ENCODE results near the gene ZC3H8. TPM values are rescaled to one million over a fixed set of nuclear protein-coding genes. Genes with fewer than 3 reads are reported as not detected.

ZC3H8 gene
- total and polyA plus RNA-seq, 4 experiments from 2014 or later = 8.4 to 18.9 (median 17.6) TPM

DNA sequence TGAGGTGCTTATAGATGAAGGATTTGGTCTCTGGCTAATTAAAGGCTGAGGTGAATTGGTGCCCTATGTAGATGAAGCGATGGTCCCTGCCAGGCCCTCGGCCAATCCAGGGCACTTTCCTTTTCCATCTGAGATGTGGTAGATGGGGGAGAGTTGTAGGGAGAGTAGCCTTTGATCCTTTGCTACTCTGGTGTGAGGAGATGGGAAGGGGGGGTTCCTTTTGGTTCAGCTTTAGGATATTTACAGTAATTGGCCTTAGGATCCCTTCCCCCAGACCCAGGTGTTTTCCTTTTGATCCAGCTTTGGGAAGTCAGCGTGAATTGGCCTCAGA, 5.4 kb upstream of the ZC3H8 start:
- ChIA-PET POLR2A (ENCODE audit: partially characterized antibody) (interaction anchor here (1.3 to 3.6 kb wide), 3 partner anchors 14 to 105 kb away, joined by 3 to 27 read pairs (median 3); no protein-coding TSS in a partner anchor), CTCF (ENCODE audit: partially characterized antibody) (interaction anchor here (0.7 to 4.0 kb wide), 16 partner anchors 8 to 141 kb away, joined by 3 to 21 read pairs (median 4); no protein-coding TSS in a partner anchor)
- Histone ChIP-seq H3K27me3 (ENCODE audit: insufficient read depth, low read length) (no peaks in the 10 kb centered on the region), H3K4me3 (ENCODE audit: low read length in 2 of 2) (no peak overlapping the region), H3K36me3 (ENCODE audit: insufficient read depth, low read length) (no peaks in the 10 kb centered on the region), H3K4me1 (ENCODE audit: insufficient read depth, low read length) (peaks cover 6% of the 10 kb centered on the region), H3K27ac (ENCODE audit: low read depth, low read length) (no peak overlapping the region), H3K9me3 (ENCODE audit: control insufficient read depth in 1 of 2, low read length in 2 of 2) (no peaks in the 10 kb centered on the region)
- no peak for DNase-seq
- Mint-ChIP-seq H3K27ac (no peak overlapping the region), H3K27me3 (no peaks in the 10 kb centered on the region), H3K4me3 (no peak overlapping the region), H3K4me1 (peaks cover 5 to 13% (median 6%) of the 10 kb centered on the region in 4 donors), H3K9me3 (peaks cover 0 to 7% (median 0%) of the 10 kb centered on the region in 8 donors), H3K36me3 (no peaks in the 10 kb centered on the region)
- intact Hi-C loops (cut with micrococcal nuclease) = no loop called here

DNA sequence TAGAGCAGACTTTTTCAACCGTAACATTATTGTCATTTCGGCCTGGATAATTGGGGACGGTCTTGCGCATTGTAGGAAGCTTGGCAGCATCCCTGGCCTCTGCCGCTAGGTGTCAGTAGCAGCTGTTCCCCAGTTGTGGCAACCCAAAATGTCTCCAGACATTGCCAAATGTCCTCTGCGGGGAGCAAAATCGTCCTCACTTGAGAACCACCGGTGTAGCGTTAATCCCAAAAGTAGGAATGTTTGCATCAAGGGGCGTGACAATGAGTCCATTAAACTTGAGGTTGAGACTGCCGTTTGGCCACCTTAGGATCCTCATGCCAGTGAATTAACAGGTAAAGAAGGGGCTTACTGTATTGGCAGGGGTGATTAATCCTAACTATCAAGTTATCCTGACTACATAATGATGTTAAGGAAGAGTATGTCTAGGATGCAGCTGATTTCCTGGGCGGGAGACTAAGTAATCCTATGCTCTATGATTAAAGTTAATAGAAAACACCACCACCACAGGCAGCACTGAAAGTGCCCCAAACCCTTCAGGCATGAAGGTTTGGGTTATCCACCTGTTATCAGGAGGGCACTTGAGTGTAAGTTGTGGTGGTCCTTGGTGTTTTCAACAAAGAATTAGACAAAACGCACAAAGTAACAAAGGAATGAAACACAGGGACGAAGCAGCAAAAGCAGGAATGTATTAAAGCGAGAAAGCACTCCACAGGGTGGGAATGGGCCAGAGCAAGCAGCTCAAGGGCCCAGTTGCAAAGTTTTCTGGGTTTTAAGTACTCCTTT, 4.9 kb upstream of the ZC3H8 start:
- H3K4me3 ChIP-seq (ENCODE audit: low read length in 2 of 2) = no peak overlapping the region
- Mint-ChIP-seq H3K27ac (peak overlapping the region; percentile 28 to 91 (median 83)), H3K27me3 (no peaks in the 10 kb centered on the region), H3K4me3 (peak overlapping the region; percentile 49 to 78 (median 68)), H3K4me1 (peaks cover 5 to 13% (median 6%) of the 10 kb centered on the region in 4 donors), H3K36me3 (no peaks in the 10 kb centered on the region), H3K9me3 (peaks cover 0 to 7% (median 0%) of the 10 kb centered on the region in 8 donors)
- POLR2A ChIA-PET (ENCODE audit: partially characterized antibody) = interaction anchor here (0.6 to 3.6 kb wide), 6 partner anchors 14 to 322 kb away, joined by 3 to 27 read pairs (median 3); partner anchors contain the start of gene RGPD8
- H3K27me3 ChIP-seq (ENCODE audit: insufficient read depth, low read length) = no peaks in the 10 kb centered on the region
- peak; percentile 77 to 82 (median 81) for DNase-seq
- CTCF ChIA-PET (ENCODE audit: partially characterized antibody) = interaction anchor here (0.7 to 4.0 kb wide), 22 partner anchors 9 to 324 kb away, joined by 3 to 21 read pairs (median 4); no protein-coding TSS in a partner anchor
- H3K9me3 ChIP-seq (ENCODE audit: control insufficient read depth in 1 of 2, low read length in 2 of 2) = no peaks in the 10 kb centered on the region
- H3K4me1 ChIP-seq (ENCODE audit: insufficient read depth, low read length) = peaks cover 6% of the 10 kb centered on the region
- no peaks in the 10 kb centered on the region for H3K36me3 ChIP-seq (ENCODE audit: insufficient read depth, low read length)
- intact Hi-C loops (cut with micrococcal nuclease) = loop anchor here (1.0 to 10.0 kb wide), 7 partner anchors 16 to 243 kb away; partner anchors contain the start of genes RGPD8, TTL and ZC3H6
- H3K27ac ChIP-seq (ENCODE audit: low read depth, low read length) = no peak overlapping the region

DNA sequence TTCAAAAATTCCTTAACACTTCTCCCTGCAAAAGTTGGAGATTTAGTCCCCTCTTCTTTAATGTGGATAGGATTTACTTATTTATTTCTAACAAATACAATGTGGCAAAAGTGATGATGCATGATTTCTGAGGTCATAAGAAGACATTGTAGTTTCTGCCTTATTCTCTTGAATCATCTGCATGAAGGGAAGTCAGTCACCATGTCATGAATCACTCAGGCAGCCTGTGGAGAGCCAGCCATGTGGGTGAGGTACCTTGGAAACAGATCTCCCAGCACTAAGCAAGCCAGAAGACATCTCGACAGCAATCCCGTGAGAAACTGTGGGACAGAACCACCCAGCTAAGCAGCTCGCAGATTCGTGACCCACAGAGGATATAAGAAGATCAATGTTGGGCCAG, 2.7 kb upstream of the ZC3H8 start:
- Histone ChIP-seq H3K4me3 (ENCODE audit: low read length in 2 of 2) (no peak overlapping the region), H3K27me3 (ENCODE audit: insufficient read depth, low read length) (no peaks in the 10 kb centered on the region), H3K9me3 (ENCODE audit: control insufficient read depth in 1 of 2, low read length in 2 of 2) (no peaks in the 10 kb centered on the region), H3K36me3 (ENCODE audit: insufficient read depth, low read length) (no peaks in the 10 kb centered on the region), H3K4me1 (ENCODE audit: insufficient read depth, low read length) (peaks cover 24% of the 10 kb centered on the region), H3K27ac (ENCODE audit: low read depth, low read length) (no peak overlapping the region)
- Mint-ChIP-seq H3K27me3 (no peaks in the 10 kb centered on the region), H3K4me1 (peaks cover 7 to 26% (median 16%) of the 10 kb centered on the region in 4 donors), H3K27ac (no peak overlapping the region), H3K9me3 (peaks cover 0 to 5% (median 0%) of the 10 kb centered on the region in 8 donors), H3K4me3 (no peak overlapping the region), H3K36me3 (no peaks in the 10 kb centered on the region)
- ChIA-PET CTCF (ENCODE audit: partially characterized antibody) (interaction anchor here (0.9 to 4.2 kb wide), 3 partner anchors 20 to 184 kb away, joined by 3 to 17 read pairs (median 4); no protein-coding TSS in a partner anchor), POLR2A (ENCODE audit: partially characterized antibody) (no interaction called here)
- intact Hi-C loops (cut with micrococcal nuclease) = loop anchor here (5.0 to 10.0 kb wide), 4 partner anchors 40 to 245 kb away; partner anchors contain the start of gene TTL
- no peak for DNase-seq

DNA sequence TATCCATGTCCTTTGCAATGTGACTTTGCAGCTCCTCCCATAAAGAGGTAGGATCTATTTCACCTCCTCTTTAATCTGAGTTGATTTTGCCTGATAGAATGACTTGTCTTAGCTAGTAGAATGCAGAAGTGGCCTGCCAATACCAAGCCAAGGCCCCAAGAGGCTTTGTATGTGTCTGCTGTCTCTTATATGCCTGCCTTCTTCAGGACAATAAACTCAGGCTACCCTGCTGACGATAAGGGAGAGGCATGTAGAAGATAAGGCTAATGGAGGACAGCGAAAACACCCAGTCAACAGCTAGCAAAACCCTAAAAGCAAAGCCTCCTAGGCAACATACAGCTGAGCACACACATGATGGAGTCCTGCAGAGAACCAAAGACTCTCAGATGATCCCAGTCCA, 1.8 kb upstream of the ZC3H8 start:
- POLR2A ChIA-PET (ENCODE audit: partially characterized antibody) = interaction anchor here (0.5 kb wide), 1 partner anchor 13 kb away, joined by 3 read pairs; no protein-coding TSS in a partner anchor
- no peaks in the 10 kb centered on the region for H3K27me3 Mint-ChIP-seq
- no peaks in the 10 kb centered on the region for H3K27me3 ChIP-seq (ENCODE audit: insufficient read depth, low read length)
- H3K4me3 Mint-ChIP-seq = no peak overlapping the region
- no peaks in the 10 kb centered on the region for H3K36me3 ChIP-seq (ENCODE audit: insufficient read depth, low read length)
- no peak overlapping the region for H3K4me3 ChIP-seq (ENCODE audit: low read length in 2 of 2)
- no peak overlapping the region for H3K27ac ChIP-seq (ENCODE audit: low read depth, low read length)
- peaks cover 0 to 4% (median 0%) of the 10 kb centered on the region in 8 donors for H3K9me3 Mint-ChIP-seq
- no peaks in the 10 kb centered on the region for H3K9me3 ChIP-seq (ENCODE audit: control insufficient read depth in 1 of 2, low read length in 2 of 2)
- no peak for DNase-seq
- intact Hi-C loops (cut with micrococcal nuclease) = loop anchor here (5.0 to 10.0 kb wide), 4 partner anchors 41 to 246 kb away; partner anchors contain the start of gene TTL
- CTCF ChIA-PET (ENCODE audit: partially characterized antibody) = interaction anchor here (0.6 to 4.2 kb wide), 5 partner anchors 9 to 177 kb away, joined by 3 to 17 read pairs (median 4); partner anchors contain the start of gene RGPD8
- peaks cover 7 to 26% (median 16%) of the 10 kb centered on the region in 4 donors for H3K4me1 Mint-ChIP-seq
- peaks cover 33% of the 10 kb centered on the region for H3K4me1 ChIP-seq (ENCODE audit: insufficient read depth, low read length)
- H3K36me3 Mint-ChIP-seq = no peaks in the 10 kb centered on the region
- H3K27ac Mint-ChIP-seq = peak overlapping the region in 1 of 7 donors; percentile 62

DNA sequence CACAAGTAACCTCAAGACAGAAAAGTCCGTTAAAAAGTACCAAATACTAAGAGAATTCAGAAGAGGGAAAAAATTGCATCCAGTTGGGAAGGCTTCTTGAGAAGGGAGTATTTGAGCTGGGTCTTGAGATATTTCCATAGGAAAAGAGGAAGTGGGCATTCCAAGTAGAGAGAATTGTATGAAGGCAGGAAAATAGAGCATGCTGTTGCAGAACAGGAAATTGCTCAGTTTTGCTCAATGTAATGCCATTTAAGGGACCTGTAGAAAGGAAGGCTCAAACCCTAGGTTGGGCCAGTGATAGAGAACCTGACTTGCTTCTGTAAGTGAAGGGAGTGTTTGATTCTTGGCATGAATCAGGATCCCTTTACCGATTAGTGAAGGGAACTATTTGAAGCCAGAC, 1.0 kb upstream of the ZC3H8 start:
- peaks cover 7 to 26% (median 16%) of the 10 kb centered on the region in 4 donors for H3K4me1 Mint-ChIP-seq
- ChIA-PET CTCF (ENCODE audit: partially characterized antibody) (interaction anchor here (0.8 to 4.2 kb wide), 6 partner anchors 12 to 328 kb away, joined by 3 to 17 read pairs (median 4); no protein-coding TSS in a partner anchor), POLR2A (ENCODE audit: partially characterized antibody) (interaction anchor here (1.5 to 3.0 kb wide), 6 partner anchors 8 to 285 kb away, joined by 3 to 44 read pairs (median 8); partner anchors contain the start of gene TMEM87B)
- peaks cover 0 to 4% (median 0%) of the 10 kb centered on the region in 8 donors for H3K9me3 Mint-ChIP-seq
- H3K4me3 Mint-ChIP-seq = peak overlapping the region in 3 of 8 donors; percentile 36 to 93 (median 41)
- DNase-seq = no peak
- Histone ChIP-seq H3K4me3 (ENCODE audit: low read length in 2 of 2) (no peak overlapping the region), H3K36me3 (ENCODE audit: insufficient read depth, low read length) (no peaks in the 10 kb centered on the region), H3K9me3 (ENCODE audit: control insufficient read depth in 1 of 2, low read length in 2 of 2) (no peaks in the 10 kb centered on the region), H3K4me1 (ENCODE audit: insufficient read depth, low read length) (peaks cover 39% of the 10 kb centered on the region), H3K27ac (ENCODE audit: low read depth, low read length) (no peak overlapping the region), H3K27me3 (ENCODE audit: insufficient read depth, low read length) (no peaks in the 10 kb centered on the region)
- no peaks in the 10 kb centered on the region for H3K36me3 Mint-ChIP-seq
- intact Hi-C loops (cut with micrococcal nuclease) = loop anchor here (2.0 to 10.0 kb wide), 7 partner anchors 41 to 371 kb away; partner anchors contain the start of genes ANAPC1, CHCHD5, TMEM87B and TTL
- peak overlapping the region in 3 of 7 donors; percentile 62 to 96 (median 73) for H3K27ac Mint-ChIP-seq
- no peaks in the 10 kb centered on the region for H3K27me3 Mint-ChIP-seq

DNA sequence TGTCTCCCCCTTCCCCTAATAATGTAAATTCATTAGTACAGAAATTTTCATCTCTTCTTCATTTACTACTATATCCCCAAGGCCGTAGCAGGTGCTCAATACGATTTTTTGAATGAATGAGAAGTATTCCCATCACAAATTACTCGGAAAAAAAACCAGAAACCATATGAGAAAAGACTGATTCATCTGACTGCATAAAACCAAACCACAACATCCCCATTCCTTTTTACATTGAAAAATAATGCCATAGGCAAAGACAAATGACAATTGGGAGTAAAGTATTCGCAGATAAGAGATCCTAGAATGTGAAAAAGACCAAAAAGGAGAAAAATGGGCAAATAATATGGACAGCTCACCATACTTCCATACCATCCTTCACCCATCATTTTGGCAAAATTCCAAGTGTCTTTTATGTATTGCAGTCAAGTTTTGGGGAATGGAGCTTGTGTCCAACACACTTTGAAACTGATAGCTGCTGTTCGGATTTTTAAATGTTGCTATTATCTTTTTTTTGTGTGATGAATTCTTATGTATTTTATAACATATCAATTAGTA, 1.5 kb downstream of the ZC3H8 start:
- H3K27me3 ChIP-seq (ENCODE audit: insufficient read depth, low read length) = no peaks in the 10 kb centered on the region
- Mint-ChIP-seq H3K27ac (peak overlapping the region in 4 of 7 donors; percentile 13 to 97 (median 75)), H3K27me3 (no peaks in the 10 kb centered on the region), H3K9me3 (peaks cover 0 to 2% (median 0%) of the 10 kb centered on the region in 8 donors), H3K4me3 (peak overlapping the region in 6 of 8 donors; percentile 43 to 90 (median 48)), H3K4me1 (peaks cover 0 to 18% (median 11%) of the 10 kb centered on the region in 4 donors), H3K36me3 (peaks cover 2 to 8% of the 10 kb centered on the region in 2 donors)
- POLR2A ChIA-PET (ENCODE audit: partially characterized antibody) = interaction anchor here (1.2 to 3.0 kb wide), 8 partner anchors 9 to 98 kb away, joined by 3 to 44 read pairs (median 13); partner anchors contain the start of gene ZC3H6
- H3K27ac ChIP-seq (ENCODE audit: low read depth, low read length) = no peak overlapping the region
- no peaks in the 10 kb centered on the region for H3K36me3 ChIP-seq (ENCODE audit: insufficient read depth, low read length)
- H3K9me3 ChIP-seq (ENCODE audit: control insufficient read depth in 1 of 2, low read length in 2 of 2) = no peaks in the 10 kb centered on the region
- peaks cover 33% of the 10 kb centered on the region for H3K4me1 ChIP-seq (ENCODE audit: insufficient read depth, low read length)
- H3K4me3 ChIP-seq (ENCODE audit: low read length in 2 of 2) = no peak overlapping the region
- no peak for DNase-seq
- intact Hi-C loops (cut with micrococcal nuclease) = loop anchor here (10.0 kb wide), 1 partner anchor 231 kb away; the partner anchor contains the start of gene TTL
- CTCF ChIA-PET (ENCODE audit: partially characterized antibody) = interaction anchor here (0.6 to 1.1 kb wide), 4 partner anchors 8 to 1187 kb away, joined by 3 to 4 read pairs (median 3); no protein-coding TSS in a partner anchor
